Measurements from ENCODE around the gene CHGA.

DNA sequence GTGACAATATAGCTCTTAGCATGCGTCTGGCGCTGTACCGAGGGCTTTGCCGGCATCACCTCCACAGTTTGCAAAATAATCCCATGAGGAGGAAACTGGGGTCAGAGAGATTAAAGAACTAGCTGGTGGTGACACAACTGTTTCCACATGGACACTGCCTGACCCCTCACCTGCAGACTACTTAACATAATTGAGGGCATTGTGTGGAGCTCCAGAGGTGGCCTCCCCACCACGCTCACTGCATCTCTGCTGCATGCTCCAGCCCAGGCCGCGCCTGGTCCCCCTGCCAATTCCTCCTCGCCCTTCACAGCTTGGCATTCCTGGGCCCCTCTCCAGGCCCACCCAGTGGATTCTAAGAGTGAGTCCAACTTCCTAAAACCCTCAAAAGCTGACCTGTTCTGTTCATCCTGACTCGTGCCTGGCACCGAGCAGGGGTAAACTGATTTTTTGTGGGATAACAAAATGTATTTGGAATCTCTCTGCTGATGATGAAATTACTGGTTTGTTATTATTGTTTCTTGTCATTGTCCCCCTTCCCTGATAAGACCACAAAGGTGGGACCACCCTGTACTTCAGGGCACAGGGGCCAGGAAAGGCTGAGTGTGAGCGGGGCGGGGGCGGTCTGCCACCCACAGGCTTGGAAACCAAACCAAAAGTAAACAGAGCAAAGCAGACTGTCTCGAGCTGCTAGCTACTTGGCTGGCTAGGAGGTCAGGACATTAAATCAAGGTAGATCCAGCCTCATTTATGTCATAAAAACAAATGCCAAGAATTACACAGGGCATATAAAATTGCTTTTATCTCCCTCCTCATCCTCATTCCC is 40.6 kb downstream of the CHGA start:
- TF ChIP-seq KLF13 (CRISPR knock-in tag; IDR thresholded peaks at IDR 0.05) (no peak), ZNF274 (CRISPR knock-in tag; IDR thresholded peaks at IDR 0.05) (no peak), POLR2AphosphoS5 (IDR thresholded peaks at IDR 0.05; ENCODE audit: low read depth, low read length) (no peak), ARNT (IDR thresholded peaks at IDR 0.05) (no peak), EZH2 (conservative IDR thresholded peaks at IDR 0.05; ENCODE audit: low read depth, low read length) (no peak), THAP11 (CRISPR knock-in tag; IDR thresholded peaks at IDR 0.05) (no peak), THAP7 (CRISPR knock-in tag; IDR thresholded peaks at IDR 0.05) (no peak), ARID2 (CRISPR knock-in tag; IDR thresholded peaks at IDR 0.05; ENCODE audit: borderline replicate concordance) (no peak), MED1 (CRISPR knock-in tag; IDR thresholded peaks at IDR 0.05) (no peak), ZNF768 (CRISPR knock-in tag; IDR thresholded peaks at IDR 0.05) (no peak)
- TF ChIP-seq, protein P1, sequence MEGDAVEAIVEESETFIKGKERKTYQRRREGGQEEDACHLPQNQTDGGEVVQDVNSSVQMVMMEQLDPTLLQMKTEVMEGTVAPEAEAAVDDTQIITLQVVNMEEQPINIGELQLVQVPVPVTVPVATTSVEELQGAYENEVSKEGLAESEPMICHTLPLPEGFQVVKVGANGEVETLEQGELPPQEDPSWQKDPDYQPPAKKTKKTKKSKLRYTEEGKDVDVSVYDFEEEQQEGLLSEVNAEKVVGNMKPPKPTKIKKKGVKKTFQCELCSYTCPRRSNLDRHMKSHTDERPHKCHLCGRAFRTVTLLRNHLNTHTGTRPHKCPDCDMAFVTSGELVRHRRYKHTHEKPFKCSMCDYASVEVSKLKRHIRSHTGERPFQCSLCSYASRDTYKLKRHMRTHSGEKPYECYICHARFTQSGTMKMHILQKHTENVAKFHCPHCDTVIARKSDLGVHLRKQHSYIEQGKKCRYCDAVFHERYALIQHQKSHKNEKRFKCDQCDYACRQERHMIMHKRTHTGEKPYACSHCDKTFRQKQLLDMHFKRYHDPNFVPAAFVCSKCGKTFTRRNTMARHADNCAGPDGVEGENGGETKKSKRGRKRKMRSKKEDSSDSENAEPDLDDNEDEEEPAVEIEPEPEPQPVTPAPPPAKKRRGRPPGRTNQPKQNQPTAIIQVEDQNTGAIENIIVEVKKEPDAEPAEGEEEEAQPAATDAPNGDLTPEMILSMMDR (CRISPR knock-in tag; IDR thresholded peaks at IDR 0.05): no peak
